ENCODE measurements around the gene FHOD3.

FHOD3 gene

DNA sequence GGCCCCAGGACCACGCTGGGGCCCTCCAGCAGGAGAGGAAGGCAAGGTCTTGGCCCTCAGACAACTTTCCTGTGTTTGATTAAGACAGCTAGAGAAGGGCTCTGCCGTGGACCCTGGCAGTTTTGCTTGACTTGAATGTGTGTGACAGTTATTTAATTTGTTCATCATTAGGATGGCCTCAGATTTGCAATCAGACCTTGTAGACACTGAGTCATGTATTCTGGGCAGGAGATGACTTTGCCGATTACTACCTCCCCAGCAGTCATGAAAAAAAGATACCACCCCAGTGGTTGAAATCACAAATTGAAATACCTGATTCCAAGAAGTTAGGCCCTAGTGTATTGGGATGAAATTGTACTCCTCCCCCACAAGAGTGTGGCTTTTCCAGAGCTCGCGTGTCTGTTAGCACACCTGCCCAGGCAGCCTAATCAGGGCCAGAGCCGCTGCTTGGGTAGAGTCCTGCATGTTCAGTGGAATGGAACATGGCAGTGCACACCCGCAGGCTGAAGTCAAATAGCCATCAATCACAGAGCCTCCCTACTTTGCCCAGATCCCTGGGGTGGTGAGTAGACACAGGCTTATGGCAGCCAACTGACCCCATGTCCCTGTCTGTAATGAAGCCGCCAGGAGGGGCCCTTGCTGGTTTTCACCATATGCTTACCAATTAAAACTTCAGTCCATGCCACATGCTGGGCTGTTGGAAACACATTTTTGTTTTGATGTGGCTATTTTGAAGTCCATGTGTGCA lies 408.8 kb downstream of the FHOD3 start:
- H3K4me3 Mint-ChIP-seq, result peak overlapping the region; percentile 23
- peaks cover 3% of the 10 kb centered on the region for H3K27me3 Mint-ChIP-seq (ENCODE audit: low read depth, poor library complexity)
- H3K4me1 Mint-ChIP-seq, result peaks cover 63% of the 10 kb centered on the region
- H3K27ac Mint-ChIP-seq, result peak overlapping the region; percentile 99
- DNase-seq, result peak; percentile 40
- H3K9me3 Mint-ChIP-seq, result no peaks in the 10 kb centered on the region
- TF ChIP-seq, protein P1, sequence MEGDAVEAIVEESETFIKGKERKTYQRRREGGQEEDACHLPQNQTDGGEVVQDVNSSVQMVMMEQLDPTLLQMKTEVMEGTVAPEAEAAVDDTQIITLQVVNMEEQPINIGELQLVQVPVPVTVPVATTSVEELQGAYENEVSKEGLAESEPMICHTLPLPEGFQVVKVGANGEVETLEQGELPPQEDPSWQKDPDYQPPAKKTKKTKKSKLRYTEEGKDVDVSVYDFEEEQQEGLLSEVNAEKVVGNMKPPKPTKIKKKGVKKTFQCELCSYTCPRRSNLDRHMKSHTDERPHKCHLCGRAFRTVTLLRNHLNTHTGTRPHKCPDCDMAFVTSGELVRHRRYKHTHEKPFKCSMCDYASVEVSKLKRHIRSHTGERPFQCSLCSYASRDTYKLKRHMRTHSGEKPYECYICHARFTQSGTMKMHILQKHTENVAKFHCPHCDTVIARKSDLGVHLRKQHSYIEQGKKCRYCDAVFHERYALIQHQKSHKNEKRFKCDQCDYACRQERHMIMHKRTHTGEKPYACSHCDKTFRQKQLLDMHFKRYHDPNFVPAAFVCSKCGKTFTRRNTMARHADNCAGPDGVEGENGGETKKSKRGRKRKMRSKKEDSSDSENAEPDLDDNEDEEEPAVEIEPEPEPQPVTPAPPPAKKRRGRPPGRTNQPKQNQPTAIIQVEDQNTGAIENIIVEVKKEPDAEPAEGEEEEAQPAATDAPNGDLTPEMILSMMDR (IDR thresholded peaks at IDR 0.05), result no peak
- peaks cover 6% of the 10 kb centered on the region for H3K36me3 Mint-ChIP-seq (ENCODE audit: low read depth)

DNA sequence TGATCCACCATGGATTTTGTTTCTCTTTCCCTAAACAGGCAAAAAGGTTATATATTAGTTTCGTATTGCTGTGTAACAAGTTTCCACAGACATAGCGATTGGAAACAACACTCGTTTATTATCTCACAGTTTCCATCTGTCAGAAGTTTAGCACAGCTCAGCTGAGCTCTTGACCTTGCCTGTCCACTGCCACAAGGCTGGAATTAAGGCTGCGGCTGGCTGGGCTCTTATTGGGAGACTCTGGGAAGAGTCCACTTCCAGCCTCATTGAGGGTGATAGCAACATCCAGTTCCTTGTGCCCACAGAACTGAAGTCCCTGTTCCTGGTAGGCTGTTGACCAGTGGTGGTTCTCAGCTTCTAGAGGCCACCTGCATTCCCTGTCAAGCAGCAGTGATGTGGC lies 410.9 kb downstream of the FHOD3 start:
- peaks cover 11% of the 10 kb centered on the region for H3K36me3 Mint-ChIP-seq (ENCODE audit: low read depth)
- TF ChIP-seq, protein P1 (IDR thresholded peaks at IDR 0.05), result no peak
- peaks cover 56% of the 10 kb centered on the region for H3K4me1 Mint-ChIP-seq

GRCh38 chr18:36709315-36709714 lies 411.8 kb downstream of the FHOD3 start:
- H3K27me3 Mint-ChIP-seq (ENCODE audit: low read depth, poor library complexity), result peaks cover 3% of the 10 kb centered on the region
- DNase-seq, result no peak
- H3K9me3 Mint-ChIP-seq, result no peaks in the 10 kb centered on the region
- H3K36me3 Mint-ChIP-seq (ENCODE audit: low read depth), result peaks cover 11% of the 10 kb centered on the region
- no peak overlapping the region for H3K27ac Mint-ChIP-seq
- TF ChIP-seq, protein P1 (IDR thresholded peaks at IDR 0.05), result no peak
- no peak overlapping the region for H3K4me3 Mint-ChIP-seq
- peaks cover 47% of the 10 kb centered on the region for H3K4me1 Mint-ChIP-seq

More for the DNA sequence above, 410.9 kb downstream of the FHOD3 start:
- Mint-ChIP-seq H3K9me3 (no peaks in the 10 kb centered on the region), H3K4me3 (no peak overlapping the region), H3K27ac (peak overlapping the region; percentile 27), H3K27me3 (ENCODE audit: low read depth, poor library complexity) (peaks cover 3% of the 10 kb centered on the region)
- DNase-seq, result no peak

GRCh38 chr18:36711014-36711725 lies 413.7 kb downstream of the FHOD3 start:
- H3K9me3 Mint-ChIP-seq, result no peaks in the 10 kb centered on the region
- no peak overlapping the region for H3K27ac Mint-ChIP-seq
- H3K36me3 Mint-ChIP-seq (ENCODE audit: low read depth), result peaks cover 11% of the 10 kb centered on the region
- H3K4me3 Mint-ChIP-seq, result no peak overlapping the region
- TF ChIP-seq, protein P1 (IDR thresholded peaks at IDR 0.05), result no peak
- H3K4me1 Mint-ChIP-seq, result peaks cover 28% of the 10 kb centered on the region
- DNase-seq, result no peak
- peaks cover 3% of the 10 kb centered on the region for H3K27me3 Mint-ChIP-seq (ENCODE audit: low read depth, poor library complexity)

GRCh38 chr18:36711813-36712444 lies 414.4 kb downstream of the FHOD3 start:
- H3K36me3 Mint-ChIP-seq (ENCODE audit: low read depth), result peaks cover 11% of the 10 kb centered on the region
- no peaks in the 10 kb centered on the region for H3K9me3 Mint-ChIP-seq
- TF ChIP-seq, protein P1 (IDR thresholded peaks at IDR 0.05), result no peak
- H3K27me3 Mint-ChIP-seq (ENCODE audit: low read depth, poor library complexity), result peaks cover 3% of the 10 kb centered on the region
- H3K4me3 Mint-ChIP-seq, result no peak overlapping the region
- peaks cover 20% of the 10 kb centered on the region for H3K4me1 Mint-ChIP-seq
- H3K27ac Mint-ChIP-seq, result no peak overlapping the region
- DNase-seq, result no peak

Data from nephron progenitor cell (in vitro differentiated cells).